H1 (cell line): ENCODE measurements around the gene STAG1. TPM values are rescaled to one million over a fixed set of nuclear protein-coding genes. Genes with fewer than 3 reads are reported as not detected.

ENCODE experiments used
- CTCF ChIA-PET: fragments of 300-600 bp; sonication (Branson Sonifier 250); formaldehyde crosslinking; loops from one replicate; lab custom pipeline; 2021; ENCODE audit not compliant: partially characterized antibody; lab: Charles Lee
- POLR2A ChIA-PET: fragments of 300-600 bp; sonication (Branson Sonifier 250); formaldehyde crosslinking; loops from one replicate; lab custom pipeline; 2021; ENCODE audit warnings: inconsistent platforms; ENCODE audit not compliant: partially characterized antibody; lab: Charles Lee
- DNase-seq, 2 experiments: peaks; one replicate each; pipeline versions ENCODE4 v3.0.0 to v3.0.0-alpha.2; 2010 to 2022; ENCODE audit warnings: low spot score in 2 of 2, low read depth in 1 of 2, mixed read lengths in 1 of 2
- FAIRE-seq: peaks from 2 replicates; lab custom pipeline; 2011; peaks lifted over from hg19 to GRCh38; lab: Jason Lieb, UNC
- H2AFZ ChIP-seq: 2 replicates; pipeline ENCODE4 v1.8.1; 2012; ENCODE audit warnings: low read length, inconsistent platforms
- H2AK5ac ChIP-seq: 2 replicates; pipeline ENCODE4 v1.6.1; 2013; ENCODE audit warnings: low read depth, low read length
- H2BK120ac ChIP-seq: replicated peaks from 2 replicates; pipeline ENCODE3; 2013; ENCODE audit warnings: low read depth, low read length, inconsistent platforms
- H2BK12ac ChIP-seq: 2 replicates; pipeline ENCODE4 v1.6.1; 2013; ENCODE audit warnings: low read depth, low read length
- H2BK15ac ChIP-seq: 2 replicates; pipeline ENCODE4 v1.6.1; 2013; ENCODE audit warnings: low read length
- H2BK20ac ChIP-seq: 2 replicates; pipeline ENCODE4 v1.6.1; 2013; ENCODE audit warnings: low read length
- H2BK5ac ChIP-seq: 2 replicates; pipeline ENCODE4 v1.6.1; 2013; ENCODE audit warnings: low read depth, low read length
- H3K14ac ChIP-seq: 2 replicates; pipeline ENCODE4 v1.6.1; 2013; ENCODE audit warnings: inconsistent platforms; ENCODE audit not compliant: insufficient read length
- H3K18ac ChIP-seq: 2 replicates; pipeline ENCODE4 v1.6.1; 2013; ENCODE audit warnings: low read length; ENCODE audit errors: extremely low read depth
- H3K23ac ChIP-seq: 2 replicates; pipeline ENCODE4 v1.6.1; 2013; ENCODE audit warnings: inconsistent platforms; ENCODE audit not compliant: insufficient read length
- H3K23me2 ChIP-seq: 2 replicates; pipeline ENCODE4 v1.6.1; 2013; ENCODE audit warnings: low read depth, low read length
- H3K27ac ChIP-seq: 2 replicates; pipeline ENCODE4 v1.6.1; 2011; ENCODE audit warnings: low read depth, low read length, inconsistent platforms
- H3K27me3 ChIP-seq, 4 experiments: replicated peaks in 1 of 4; 1 replicate in 1 of 4; 2 replicates in 3 of 4; pipeline versions ENCODE4 v1.6.1 to v1.8.1; 2011 to 2013; ENCODE audit warnings: low read length in 3 of 4, mild to moderate bottlenecking in 3 of 4, inconsistent platforms in 2 of 4, mixed read lengths in 2 of 4, moderate library complexity in 1 of 4; ENCODE audit not compliant: control insufficient read depth in 3 of 4, insufficient read depth in 3 of 4; ENCODE audit errors: extremely low read depth in 1 of 4
- H3K36me3 ChIP-seq, 4 experiments: 2 replicates each; pipeline versions ENCODE4 v1.6.1 to v1.8.1; 2011 to 2013; ENCODE audit warnings: mild to moderate bottlenecking in 4 of 4, low read length in 3 of 4, moderate library complexity in 2 of 4, control low read depth in 1 of 4, inconsistent platforms in 1 of 4; ENCODE audit not compliant: insufficient read depth in 4 of 4, control insufficient read depth in 2 of 4
- H3K4ac ChIP-seq: replicated peaks from 2 replicates; pipeline ENCODE3; 2013; ENCODE audit warnings: low read length, low read depth, mixed read lengths, inconsistent platforms; ENCODE audit not compliant: insufficient read length
- H3K4me1 ChIP-seq, 4 experiments: replicated peaks in 1 of 4; 1 replicate in 1 of 4; 2 replicates in 3 of 4; pipeline versions ENCODE4 v1.6.1 to v1.8.1; 2011 to 2013; ENCODE audit warnings: low read length in 3 of 4, inconsistent platforms in 2 of 4, mixed read lengths in 1 of 4; ENCODE audit not compliant: insufficient read depth in 4 of 4, control insufficient read depth in 3 of 4
- H3K4me2 ChIP-seq, 2 experiments: 2 replicates each; pipeline versions ENCODE4 v1.6.1 to v1.8.1; 2011 to 2013; ENCODE audit warnings: low read depth in 2 of 2, low read length in 2 of 2, control low read depth in 1 of 2, inconsistent platforms in 1 of 2, mild to moderate bottlenecking in 1 of 2; ENCODE audit not compliant: insufficient read depth in 1 of 2
- H3K4me3 ChIP-seq, 4 experiments: fragments of 200-600, 300-600 bp in 1 of 4; sonication (generic), shearing (Covaris generic), sonication (Bioruptor Twin) in 1 of 4; 2 replicates each; pipeline versions ENCODE4 v1.5.1 to v1.8.1; 2011 to 2016; ENCODE audit warnings: low read length in 4 of 4, low read depth in 3 of 4, control low read depth in 2 of 4, inconsistent platforms in 2 of 4, mild to moderate bottlenecking in 2 of 4, mixed read lengths in 1 of 4, moderate library complexity in 1 of 4; ENCODE audit not compliant: insufficient read depth in 2 of 4; ENCODE audit errors: extremely low read depth in 1 of 4
- H3K56ac ChIP-seq: replicated peaks from 2 replicates; pipeline ENCODE3; 2013; ENCODE audit warnings: low read depth, mild to moderate bottlenecking, mixed read lengths, low read length, inconsistent platforms; ENCODE audit not compliant: insufficient read length
- H3K79me1 ChIP-seq: 2 replicates; pipeline ENCODE4 v1.6.1; 2013; ENCODE audit warnings: low read depth, low read length, control low read depth
- H3K79me2 ChIP-seq, 2 experiments: 2 replicates each; pipeline versions ENCODE4 v1.6.1 to v1.8.1; 2012 to 2013; ENCODE audit warnings: low read length in 2 of 2, mild to moderate bottlenecking in 2 of 2, inconsistent platforms in 1 of 2; ENCODE audit not compliant: insufficient read depth in 2 of 2, control insufficient read depth in 1 of 2
- H3K9ac ChIP-seq, 4 experiments: replicated peaks in 1 of 4; 1 replicate in 1 of 4; 2 replicates in 3 of 4; pipeline versions ENCODE4 v1.6.1 to v1.8.1; 2011 to 2013; ENCODE audit warnings: low read depth in 3 of 4, low read length in 3 of 4, control low read depth in 2 of 4, mild to moderate bottlenecking in 2 of 4, moderate library complexity in 2 of 4, inconsistent platforms in 1 of 4; ENCODE audit errors: extremely low read depth in 1 of 4
- H3K9me3 ChIP-seq, 2 experiments: 2 replicates each; pipeline versions ENCODE4 v1.6.1 to v1.8.1; 2012 to 2013; ENCODE audit warnings: mild to moderate bottlenecking in 2 of 2, moderate library complexity in 2 of 2, control low read depth in 1 of 2, inconsistent platforms in 1 of 2, low read depth in 1 of 2, low read length in 1 of 2, mixed read lengths in 1 of 2; ENCODE audit not compliant: insufficient read depth in 2 of 2
- H4K20me1 ChIP-seq, 2 experiments: replicated peaks in 1 of 2; 2 replicates each; pipeline versions ENCODE3 to v1.8.1; 2011 to 2013; ENCODE audit warnings: inconsistent platforms in 2 of 2, low read length in 2 of 2, mild to moderate bottlenecking in 1 of 2; ENCODE audit not compliant: insufficient read depth in 2 of 2, control insufficient read depth in 1 of 2
- H4K5ac ChIP-seq: 2 replicates; pipeline ENCODE4 v1.6.1; 2013; ENCODE audit warnings: low read length, low read depth, mixed read lengths, inconsistent platforms; ENCODE audit not compliant: insufficient read length
- H4K8ac ChIP-seq: 2 replicates; pipeline ENCODE4 v1.8.0; 2013; ENCODE audit warnings: mild to moderate bottlenecking, moderate library complexity, low read length, inconsistent platforms; ENCODE audit not compliant: insufficient read depth; ENCODE audit errors: extremely low read depth
- H4K91ac ChIP-seq: replicated peaks from 2 replicates; pipeline ENCODE3; 2013; ENCODE audit warnings: low read length, mixed read lengths, inconsistent platforms; ENCODE audit not compliant: insufficient read length
- ATF3 ChIP-seq: IDR thresholded peaks from 2 replicates; pipeline ENCODE4 v1.6.1; 2011; ENCODE audit warnings: low read depth, mild to moderate bottlenecking, low read length; ENCODE audit not compliant: insufficient read depth
- BRCA1 ChIP-seq: IDR thresholded peaks from 2 replicates; pipeline ENCODE4 v1.6.1; 2012; ENCODE audit warnings: low read depth, low read length, improper control_type of control experiment
- CBX8 ChIP-seq: fragments of 300-800, 300-1000 bp; sonication (generic); IDR thresholded peaks from 2 replicates; pipeline ENCODE4 v1.7.1; 2016; ENCODE audit warnings: low read depth, low read length, borderline replicate concordance
- CHD2 ChIP-seq: IDR thresholded peaks from 2 replicates; pipeline ENCODE4 v1.6.1; 2012; ENCODE audit warnings: low read length, improper control_type of control experiment
- CREB1 ChIP-seq: IDR thresholded peaks from 2 replicates; pipeline ENCODE4 v1.6.1; 2012; ENCODE audit warnings: inconsistent platforms
- FOSL1 ChIP-seq: IDR thresholded peaks from 2 replicates; pipeline ENCODE4 v1.6.1; 2011; ENCODE audit warnings: mild to moderate bottlenecking, low read depth, low read length, moderate library complexity; ENCODE audit not compliant: insufficient read depth
- HDAC6 ChIP-seq: IDR thresholded peaks from one replicate; pipeline ENCODE4 v1.7.1; 2012; ENCODE audit warnings: low read depth, mild to moderate bottlenecking, inconsistent platforms, low read length, moderate library complexity
- JUND ChIP-seq: IDR thresholded peaks from 2 replicates; pipeline ENCODE4 v1.6.1; 2011; ENCODE audit warnings: mild to moderate bottlenecking, improper control_type of control experiment, low read length
- KDM1A ChIP-seq: fragments of 200-600, 300-600 bp; sonication (generic); IDR thresholded peaks from 2 replicates; pipeline ENCODE4 v1.7.1; 2016; ENCODE audit warnings: mild to moderate bottlenecking, low read length, borderline replicate concordance
- KDM4A ChIP-seq: IDR thresholded peaks from one replicate; pipeline ENCODE4 v1.7.1; 2012; ENCODE audit warnings: low read depth, mild to moderate bottlenecking, moderate library complexity, low read length, inconsistent platforms; ENCODE audit not compliant: severe bottlenecking
- NRF1 ChIP-seq: IDR thresholded peaks from 2 replicates; pipeline ENCODE4 v1.6.1; 2011; ENCODE audit warnings: mild to moderate bottlenecking, low read depth, low read length, improper control_type of control experiment
- POLR2A ChIP-seq, 2 experiments: IDR thresholded peaks; 1 replicate in 1 of 2; 2 replicates in 1 of 2; pipeline ENCODE4 v1.6.1; 2011; ENCODE audit warnings: low read depth in 2 of 2, low read length in 2 of 2, mild to moderate bottlenecking in 2 of 2; ENCODE audit errors: control extremely low read depth in 1 of 2
- SIN3A ChIP-seq, 2 experiments: IDR thresholded peaks in 1 of 2; conservative IDR thresholded peaks in 1 of 2; 2 replicates each; pipeline ENCODE4 v1.6.1; 2011 to 2012; ENCODE audit warnings: low read length in 2 of 2, improper control_type of control experiment in 1 of 2, low read depth in 1 of 2, mild to moderate bottlenecking in 1 of 2
- SP2 ChIP-seq: IDR thresholded peaks from 2 replicates; pipeline ENCODE4 v1.6.1; 2012; ENCODE audit warnings: mild to moderate bottlenecking, low read length, inconsistent platforms
- TCF12 ChIP-seq: IDR thresholded peaks from 2 replicates; pipeline ENCODE4 v1.6.1; 2011; ENCODE audit warnings: low read depth, mild to moderate bottlenecking, low read length
- WGBS, 2 experiments: shearing (Covaris generic) in 1 of 2; methylation state at CpG; one replicate each; pipeline versions ENCODE4 v1.1.6 to v1.1.7; 2013 to 2015; ENCODE audit warnings: low lambda C conversion rate in 2 of 2, mixed read lengths in 2 of 2, inconsistent platforms in 1 of 2, low coverage in 1 of 2, missing lambda C conversion rate in 1 of 2; ENCODE audit not compliant: insufficient replicate concordance in 2 of 2, insufficient coverage in 1 of 2, insufficient read length in 1 of 2; ENCODE audit errors: extremely low coverage in 1 of 2, missing lambda C conversion rate in 1 of 2; 5-methylcytosine and 5-hydroxymethylcytosine counted together
- polyA plus RNA-seq, 7 experiments: library from polyadenylated mRNA; depleted of rRNA in 3 of 7; stranded (reverse) in 5 of 7; unstranded in 2 of 7; fragments of >200 nt in 5 of 7; fragments of 200-250 nt in 2 of 7; gene quantifications; 1 replicate in 5 of 7; 2 replicates in 1 of 7; 4 replicates in 1 of 7; pipeline versions ENCODE4 v1.2.1 to v1.2.3, GENCODE V29; 2011 to 2013; ENCODE audit warnings: missing spikeins in 2 of 7, mixed read lengths in 2 of 7
- total RNA-seq: library from RNA; stranded (reverse); fragmentation: NEBNext Ultra II Directional; extraction: Animal tissue kit (Norgen Biotek cat#: 25700); gene quantifications from 2 replicates; pipeline ENCODE4 v1.2.1, GENCODE V29; 2021

STAG1 gene
- total and polyA plus RNA-seq, 2 of the 8 experiments (the other 6 are each of a cell fraction or from before 2014, with no cell fraction given) = 4.6 to 23.4 TPM

DNA sequence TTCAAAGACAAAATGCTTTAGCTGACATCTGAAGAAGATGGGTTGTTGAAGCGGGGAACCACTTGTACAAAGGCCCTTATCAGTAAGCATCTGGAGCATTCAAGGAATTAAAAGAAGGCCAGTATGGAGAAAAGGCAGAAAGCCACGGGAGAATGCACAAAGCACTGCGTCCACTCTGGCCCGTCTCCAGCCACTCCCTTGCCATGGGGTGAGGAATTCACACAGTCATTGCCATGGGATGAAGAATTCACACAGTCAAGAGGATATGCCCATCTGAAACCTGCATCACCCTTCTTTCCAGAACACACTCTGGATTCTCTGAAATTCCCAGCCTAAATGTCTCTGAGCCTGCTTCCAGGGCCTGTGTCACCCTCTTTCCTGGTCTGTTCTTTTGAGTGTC, 26.7 kb upstream of the STAG1 start:
- H3K4me1 ChIP-seq = no peaks in the 10 kb centered on the region
- no peak overlapping the region for H3K27ac ChIP-seq
- H2BK15ac ChIP-seq = no peak overlapping the region
- H4K5ac ChIP-seq = no peak overlapping the region
- no peak overlapping the region for H3K18ac ChIP-seq
- no peak overlapping the region; the same call in 1 of the 2 replicates for H2AFZ ChIP-seq
- H3K4me2 ChIP-seq = no peak overlapping the region
- CTCF ChIA-PET = interaction anchor here (1.1 to 1.5 kb wide), 4 partner anchors 11 to 235 kb away, joined by 3 to 9 read pairs (median 4); partner anchors contain the start of gene STAG1
- no peak overlapping the region for H4K91ac ChIP-seq
- H3K4me3 ChIP-seq = no peak overlapping the region
- H2BK5ac ChIP-seq = no peak overlapping the region
- WGBS, 2 experiments = 92% methylated on average over 4 of the region's 4 CpGs; no CpG with 5 or more reads in 1 of the 2 experiments
- H3K79me2 ChIP-seq = no peaks in the 10 kb centered on the region
- no peaks in the 10 kb centered on the region for H4K20me1 ChIP-seq
- no peak overlapping the region for H2BK20ac ChIP-seq
- H4K8ac ChIP-seq = no peak overlapping the region
- DNase-seq (no peak), FAIRE-seq (no peak)
- no peaks in the 10 kb centered on the region for H3K36me3 ChIP-seq
- no peaks in the 10 kb centered on the region for H3K9me3 ChIP-seq
- H3K14ac ChIP-seq = no peak overlapping the region
- H2AK5ac ChIP-seq = no peak overlapping the region
- no peaks in the 10 kb centered on the region for H3K79me1 ChIP-seq
- H3K27me3 ChIP-seq = no peaks in the 10 kb centered on the region
- no peak overlapping the region for H3K9ac ChIP-seq
- no peak overlapping the region for H3K56ac ChIP-seq
- POLR2A ChIA-PET = interaction anchor here (0.9 kb wide), 1 partner anchor 26 kb away, joined by 3 read pairs; no protein-coding TSS in a partner anchor
- H2BK12ac ChIP-seq = no peak overlapping the region
- TF ChIP-seq JUND = no peak
- no peak for TF ChIP-seq POLR2A (IDR thresholded peaks at IDR 0.05; ENCODE audit: control extremely low read depth in 1 of 2, low read depth in 2 of 2, low read length in 2 of 2)
- TF ChIP-seq BRCA1 = no peak
- TF ChIP-seq KDM1A = no peak
- no peak for TF ChIP-seq TCF12
- no peak for TF ChIP-seq NRF1
- no peak for TF ChIP-seq SIN3A (conservative IDR thresholded peaks at IDR 0.05 in 1 of 2, IDR thresholded peaks at IDR 0.05 in 1 of 2; ENCODE audit: low read depth in 1 of 2, low read length in 2 of 2)
- TF ChIP-seq HDAC6 = no peak
- no peak for TF ChIP-seq ATF3
- no peak for TF ChIP-seq KDM4A
- no peak for TF ChIP-seq SP2
- no peak for TF ChIP-seq CREB1
- TF ChIP-seq CBX8 = no peak
- TF ChIP-seq FOSL1 = no peak
- no peak for TF ChIP-seq CHD2
- no peaks in the 10 kb centered on the region for H3K23me2 ChIP-seq
- H3K4ac ChIP-seq = no peak overlapping the region
- H2BK120ac ChIP-seq = no peak overlapping the region
- H3K23ac ChIP-seq = no peak overlapping the region
